Measurements from ENCODE around the gene FBXW8. TPM values are rescaled to one million over a fixed set of nuclear protein-coding genes. Genes with fewer than 3 reads are reported as not detected.

Gene FBXW8
- total RNA-seq, 1 experiment from 2014 or later, result 15.6 TPM

DNA sequence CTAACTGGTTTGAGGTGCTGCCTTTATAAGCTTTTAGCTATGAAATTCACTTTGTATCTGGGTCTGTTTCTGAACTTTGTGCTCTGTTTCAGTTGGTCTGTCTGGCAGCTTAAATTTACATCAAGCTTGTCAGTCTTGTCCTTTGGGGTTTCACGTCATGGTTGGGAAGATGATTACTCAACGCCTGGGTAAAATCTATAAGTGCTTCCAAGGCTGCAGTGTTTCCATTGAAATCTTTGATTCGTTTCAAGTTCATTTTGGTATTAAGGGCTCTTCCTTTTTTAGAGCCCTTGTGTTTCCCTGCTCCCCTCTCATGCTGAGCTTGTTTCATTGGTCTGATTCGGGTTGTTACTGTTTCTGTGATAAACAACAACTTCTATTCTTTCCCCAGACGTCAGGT lies 58.2 kb downstream of the FBXW8 start:
- Mint-ChIP-seq H3K27me3 (ENCODE audit: low read depth) (no peaks in the 10 kb centered on the region), H3K4me3 (no peak overlapping the region), H3K9me3 (no peaks in the 10 kb centered on the region), H3K27ac (peak overlapping the region; percentile 52), H3K36me3 (peaks cover 19% of the 10 kb centered on the region), H3K4me1 (peaks cover 6% of the 10 kb centered on the region; the same call in 1 of the 2 replicates)
- DNase-seq (ENCODE audit: low spot score) (no peak), ATAC-seq (no peak)
- TF ChIP-seq FOXJ3 (CRISPR knock-in tag; IDR thresholded peaks at IDR 0.05; ENCODE audit: borderline replicate concordance), result no peak
- TF ChIP-seq AR (CRISPR knock-in tag; IDR thresholded peaks at IDR 0.05), result no peak
- TF ChIP-seq, protein P1, sequence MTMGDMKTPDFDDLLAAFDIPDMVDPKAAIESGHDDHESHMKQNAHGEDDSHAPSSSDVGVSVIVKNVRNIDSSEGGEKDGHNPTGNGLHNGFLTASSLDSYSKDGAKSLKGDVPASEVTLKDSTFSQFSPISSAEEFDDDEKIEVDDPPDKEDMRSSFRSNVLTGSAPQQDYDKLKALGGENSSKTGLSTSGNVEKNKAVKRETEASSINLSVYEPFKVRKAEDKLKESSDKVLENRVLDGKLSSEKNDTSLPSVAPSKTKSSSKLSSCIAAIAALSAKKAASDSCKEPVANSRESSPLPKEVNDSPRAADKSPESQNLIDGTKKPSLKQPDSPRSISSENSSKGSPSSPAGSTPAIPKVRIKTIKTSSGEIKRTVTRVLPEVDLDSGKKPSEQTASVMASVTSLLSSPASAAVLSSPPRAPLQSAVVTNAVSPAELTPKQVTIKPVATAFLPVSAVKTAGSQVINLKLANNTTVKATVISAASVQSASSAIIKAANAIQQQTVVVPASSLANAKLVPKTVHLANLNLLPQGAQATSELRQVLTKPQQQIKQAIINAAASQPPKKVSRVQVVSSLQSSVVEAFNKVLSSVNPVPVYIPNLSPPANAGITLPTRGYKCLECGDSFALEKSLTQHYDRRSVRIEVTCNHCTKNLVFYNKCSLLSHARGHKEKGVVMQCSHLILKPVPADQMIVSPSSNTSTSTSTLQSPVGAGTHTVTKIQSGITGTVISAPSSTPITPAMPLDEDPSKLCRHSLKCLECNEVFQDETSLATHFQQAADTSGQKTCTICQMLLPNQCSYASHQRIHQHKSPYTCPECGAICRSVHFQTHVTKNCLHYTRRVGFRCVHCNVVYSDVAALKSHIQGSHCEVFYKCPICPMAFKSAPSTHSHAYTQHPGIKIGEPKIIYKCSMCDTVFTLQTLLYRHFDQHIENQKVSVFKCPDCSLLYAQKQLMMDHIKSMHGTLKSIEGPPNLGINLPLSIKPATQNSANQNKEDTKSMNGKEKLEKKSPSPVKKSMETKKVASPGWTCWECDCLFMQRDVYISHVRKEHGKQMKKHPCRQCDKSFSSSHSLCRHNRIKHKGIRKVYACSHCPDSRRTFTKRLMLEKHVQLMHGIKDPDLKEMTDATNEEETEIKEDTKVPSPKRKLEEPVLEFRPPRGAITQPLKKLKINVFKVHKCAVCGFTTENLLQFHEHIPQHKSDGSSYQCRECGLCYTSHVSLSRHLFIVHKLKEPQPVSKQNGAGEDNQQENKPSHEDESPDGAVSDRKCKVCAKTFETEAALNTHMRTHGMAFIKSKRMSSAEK (CRISPR knock-in tag; IDR thresholded peaks at IDR 0.05; ENCODE audit: borderline replicate concordance), result no peak
- TF ChIP-seq, protein P2, sequence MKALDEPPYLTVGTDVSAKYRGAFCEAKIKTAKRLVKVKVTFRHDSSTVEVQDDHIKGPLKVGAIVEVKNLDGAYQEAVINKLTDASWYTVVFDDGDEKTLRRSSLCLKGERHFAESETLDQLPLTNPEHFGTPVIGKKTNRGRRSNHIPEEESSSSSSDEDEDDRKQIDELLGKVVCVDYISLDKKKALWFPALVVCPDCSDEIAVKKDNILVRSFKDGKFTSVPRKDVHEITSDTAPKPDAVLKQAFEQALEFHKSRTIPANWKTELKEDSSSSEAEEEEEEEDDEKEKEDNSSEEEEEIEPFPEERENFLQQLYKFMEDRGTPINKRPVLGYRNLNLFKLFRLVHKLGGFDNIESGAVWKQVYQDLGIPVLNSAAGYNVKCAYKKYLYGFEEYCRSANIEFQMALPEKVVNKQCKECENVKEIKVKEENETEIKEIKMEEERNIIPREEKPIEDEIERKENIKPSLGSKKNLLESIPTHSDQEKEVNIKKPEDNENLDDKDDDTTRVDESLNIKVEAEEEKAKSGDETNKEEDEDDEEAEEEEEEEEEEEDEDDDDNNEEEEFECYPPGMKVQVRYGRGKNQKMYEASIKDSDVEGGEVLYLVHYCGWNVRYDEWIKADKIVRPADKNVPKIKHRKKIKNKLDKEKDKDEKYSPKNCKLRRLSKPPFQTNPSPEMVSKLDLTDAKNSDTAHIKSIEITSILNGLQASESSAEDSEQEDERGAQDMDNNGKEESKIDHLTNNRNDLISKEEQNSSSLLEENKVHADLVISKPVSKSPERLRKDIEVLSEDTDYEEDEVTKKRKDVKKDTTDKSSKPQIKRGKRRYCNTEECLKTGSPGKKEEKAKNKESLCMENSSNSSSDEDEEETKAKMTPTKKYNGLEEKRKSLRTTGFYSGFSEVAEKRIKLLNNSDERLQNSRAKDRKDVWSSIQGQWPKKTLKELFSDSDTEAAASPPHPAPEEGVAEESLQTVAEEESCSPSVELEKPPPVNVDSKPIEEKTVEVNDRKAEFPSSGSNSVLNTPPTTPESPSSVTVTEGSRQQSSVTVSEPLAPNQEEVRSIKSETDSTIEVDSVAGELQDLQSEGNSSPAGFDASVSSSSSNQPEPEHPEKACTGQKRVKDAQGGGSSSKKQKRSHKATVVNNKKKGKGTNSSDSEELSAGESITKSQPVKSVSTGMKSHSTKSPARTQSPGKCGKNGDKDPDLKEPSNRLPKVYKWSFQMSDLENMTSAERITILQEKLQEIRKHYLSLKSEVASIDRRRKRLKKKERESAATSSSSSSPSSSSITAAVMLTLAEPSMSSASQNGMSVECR (CRISPR knock-in tag; IDR thresholded peaks at IDR 0.05; ENCODE audit: borderline replicate concordance), result no peak
- TF ChIP-seq MXD4 (CRISPR knock-in tag; IDR thresholded peaks at IDR 0.05; ENCODE audit: borderline replicate concordance), result no peak
- CTCF ChIA-PET, result interaction anchor here (0.6 to 1.4 kb wide), 4 partner anchors 9 to 151 kb away, joined by 3 to 6 read pairs (median 4); no protein-coding TSS in a partner anchor
- POLR2A ChIA-PET, result interaction anchor here (0.6 kb wide), 1 partner anchor 167 kb away, joined by 3 read pairs; no protein-coding TSS in a partner anchor

- no peak overlapping the region for H3K27ac Mint-ChIP-seq
Observed at GRCh38 chr12:116969615-116970585, 59.1 kb downstream of the FBXW8 start.

DNA sequence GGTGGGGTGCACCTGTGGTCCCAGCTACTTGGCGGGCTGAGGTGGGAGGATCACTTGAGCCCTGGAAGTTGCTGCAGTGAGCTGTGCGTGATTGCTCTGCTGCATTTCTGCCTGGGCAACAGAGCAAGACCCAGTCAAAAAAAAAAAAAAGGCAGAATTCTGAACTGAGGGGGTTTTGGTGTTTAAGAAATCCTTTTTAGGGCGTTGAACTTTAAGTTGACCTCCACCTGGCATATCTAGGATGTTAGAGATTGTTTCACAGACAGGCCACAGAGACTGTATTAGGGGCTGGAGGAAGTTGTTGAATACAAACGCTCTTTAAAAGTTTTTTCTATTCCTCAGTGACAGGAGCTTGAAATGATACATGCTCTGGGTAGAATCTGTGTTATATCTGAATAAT lies 60.5 kb downstream of the FBXW8 start:
- no peaks in the 10 kb centered on the region for H3K9me3 Mint-ChIP-seq
- no peak for TF ChIP-seq MYBL2 (CRISPR knock-in tag; IDR thresholded peaks at IDR 0.05)
- 0 out of 2 replicates have a peak, but pooled peaks have one; percentile 30 for TF ChIP-seq ZNF121 (CRISPR knock-in tag; IDR thresholded peaks at IDR 0.05)
- no peak for TF ChIP-seq ATF6 (CRISPR knock-in tag; IDR thresholded peaks at IDR 0.05)
- TF ChIP-seq PRDM15 (CRISPR knock-in tag; IDR thresholded peaks at IDR 0.05), result no peak

More at GRCh38 chr12:116969615-116970585, 59.1 kb downstream of the FBXW8 start:
- no peaks in the 10 kb centered on the region for H3K27me3 Mint-ChIP-seq (ENCODE audit: low read depth)
- no peak for TF ChIP-seq ZNF396 (CRISPR knock-in tag; IDR thresholded peaks at IDR 0.05; ENCODE audit: borderline replicate concordance)
- no peaks in the 10 kb centered on the region for H3K9me3 Mint-ChIP-seq
- ATAC-seq, result no peak
- H3K4me3 Mint-ChIP-seq, result no peak overlapping the region
- ChIA-PET CTCF (interaction anchor here (0.6 to 1.4 kb wide), 3 partner anchors 10 to 107 kb away, joined by 3 to 6 read pairs (median 5); no protein-coding TSS in a partner anchor), POLR2A (interaction anchor here (0.6 kb wide), 1 partner anchor 166 kb away, joined by 3 read pairs; no protein-coding TSS in a partner anchor)
- no peak for DNase-seq (ENCODE audit: low spot score)
- H3K36me3 Mint-ChIP-seq, result peaks cover 18% of the 10 kb centered on the region
- peaks cover 6% of the 10 kb centered on the region; the same call in 1 of the 2 replicates for H3K4me1 Mint-ChIP-seq

More for the DNA sequence above, 60.5 kb downstream of the FBXW8 start:
- peaks cover 11% of the 10 kb centered on the region for H3K36me3 Mint-ChIP-seq
- DNase-seq (ENCODE audit: low spot score) (no peak), ATAC-seq (no peak)
- no peaks in the 10 kb centered on the region for H3K27me3 Mint-ChIP-seq (ENCODE audit: low read depth)
- peak overlapping the region; percentile 61; the same call in 1 of the 2 replicates for H3K27ac Mint-ChIP-seq
- peaks cover 6% of the 10 kb centered on the region; the same call in 1 of the 2 replicates for H3K4me1 Mint-ChIP-seq
- ChIA-PET CTCF (interaction anchor here (0.6 to 0.7 kb wide), 2 partner anchors 21 to 988 kb away, joined by 3 read pairs; no protein-coding TSS in a partner anchor), POLR2A (no interaction called here)
- no peak overlapping the region for H3K4me3 Mint-ChIP-seq

Measured in WTC11 (cell line).